LHCN-M2 (cell line): ENCODE data around the gene RNF141. TPM values are rescaled to one million over a fixed set of nuclear protein-coding genes. Genes with fewer than 3 reads are reported as not detected.

Experiments used
- DNase-seq: peaks from one replicate; pipeline ENCODE4 v3.0.0-alpha.2; 2012; ENCODE audit warnings: low read depth
- polyA plus RNA-seq: library from polyadenylated mRNA; unstranded; fragments of >200 nt; gene quantifications from one replicate; pipeline ENCODE4 v1.2.1, GENCODE V29; 2012; ENCODE audit warnings: missing spikeins
- total RNA-seq: library from RNA; depleted of rRNA; stranded (reverse); fragments of >200 nt; gene quantifications from 2 replicates; pipeline ENCODE4 v1.2.3, GENCODE V29; 2014; rRNA removed

The RNF141 gene, protein sequence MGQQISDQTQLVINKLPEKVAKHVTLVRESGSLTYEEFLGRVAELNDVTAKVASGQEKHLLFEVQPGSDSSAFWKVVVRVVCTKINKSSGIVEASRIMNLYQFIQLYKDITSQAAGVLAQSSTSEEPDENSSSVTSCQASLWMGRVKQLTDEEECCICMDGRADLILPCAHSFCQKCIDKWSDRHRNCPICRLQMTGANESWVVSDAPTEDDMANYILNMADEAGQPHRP
- 25.6 and 28.8 TPM in 2 replicates for total RNA-seq
- 21.8 TPM for polyA plus RNA-seq

DNA sequence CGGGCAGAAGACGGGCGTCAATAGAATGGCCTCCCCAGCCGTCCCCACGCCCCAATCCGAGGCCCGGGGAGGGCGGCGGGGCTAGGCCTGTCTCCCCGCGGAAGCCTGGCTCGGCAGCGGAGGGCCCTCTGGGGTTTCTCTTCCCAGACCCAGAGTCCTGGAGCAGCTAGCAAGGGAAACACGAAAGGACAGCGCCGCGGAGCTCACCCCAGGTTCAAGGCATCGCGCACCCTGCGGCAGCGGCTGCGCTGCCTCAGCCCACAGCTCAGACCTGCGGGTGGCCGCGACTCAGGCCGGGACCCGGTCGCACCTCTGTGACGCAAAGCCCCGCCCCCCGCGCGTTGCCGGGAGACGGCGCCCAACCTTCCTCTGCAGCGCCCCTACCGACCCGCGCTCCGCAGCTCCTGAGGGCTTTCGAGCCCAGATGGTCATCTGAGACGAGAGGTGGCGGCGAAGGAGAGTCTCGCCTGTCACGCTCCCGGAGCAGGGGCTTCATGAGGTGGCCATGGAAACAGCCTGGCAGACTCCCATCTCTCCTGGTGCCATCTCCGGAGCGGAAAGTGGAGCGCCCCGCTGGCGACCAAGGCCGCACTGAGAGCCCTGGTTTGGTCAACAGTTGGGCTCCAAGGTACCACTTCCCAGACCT, at the start of gene RNF141:
Gene RNF141 (minus strand): TSS at position 273 of the 646 bp plus-strand sequence. CDS start 7,029 bp downstream, outside the sequence.
- DNase-seq: peak; percentile 89

DNA sequence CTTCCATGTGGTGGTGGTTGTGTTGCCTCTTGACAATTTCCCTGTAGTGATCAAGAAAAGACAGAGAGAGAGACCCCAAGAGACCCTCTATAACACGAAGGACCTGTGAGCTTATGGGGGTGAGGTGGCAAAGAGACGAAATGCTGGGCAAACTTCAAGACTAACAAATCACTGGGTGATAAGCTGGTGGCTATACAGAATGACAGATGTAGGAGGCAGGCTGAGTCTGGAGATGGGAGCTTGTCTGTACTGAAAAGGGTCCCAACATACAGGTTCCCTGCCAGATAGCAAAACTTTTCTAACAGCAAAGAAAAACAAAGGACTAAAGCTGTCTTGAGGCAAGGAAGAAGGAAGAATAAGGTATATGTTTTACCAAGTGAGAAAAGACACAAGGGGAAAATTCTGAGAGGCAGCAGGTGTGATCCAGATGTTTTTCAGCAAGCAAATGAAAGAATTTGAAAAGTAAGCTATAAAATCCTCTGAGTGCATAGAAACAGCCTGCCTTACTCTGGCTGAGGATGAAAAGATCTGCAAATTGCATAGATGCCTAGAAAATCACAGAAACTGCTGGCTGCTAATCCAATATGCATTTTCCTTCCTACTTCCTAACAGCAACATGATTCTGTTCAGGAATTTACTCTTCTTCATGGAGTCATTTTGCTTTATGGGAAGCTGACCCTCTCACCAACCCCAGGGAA, 49.4 kb upstream of the RNF141 start:
- no peak for DNase-seq

DNA sequence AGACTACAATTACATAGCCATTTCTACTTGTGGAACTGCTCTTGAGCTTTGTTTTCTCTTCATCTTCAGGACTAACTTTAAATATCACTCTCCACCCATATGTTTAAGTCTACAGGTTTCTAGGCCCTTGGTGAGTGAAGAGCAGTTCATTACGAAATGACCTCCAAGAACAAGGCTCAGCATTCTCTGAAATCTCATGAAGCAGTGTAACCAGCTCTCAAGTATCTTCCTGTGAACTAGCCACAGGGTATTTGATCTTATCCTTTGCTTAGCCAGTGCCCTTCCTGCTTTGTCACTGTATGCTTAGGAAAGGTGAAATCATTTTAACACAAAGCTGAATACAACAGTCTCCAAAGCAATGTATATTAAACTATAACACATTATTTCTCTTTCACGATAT, 47.9 kb upstream of the RNF141 start:
- no peak for DNase-seq

DNA sequence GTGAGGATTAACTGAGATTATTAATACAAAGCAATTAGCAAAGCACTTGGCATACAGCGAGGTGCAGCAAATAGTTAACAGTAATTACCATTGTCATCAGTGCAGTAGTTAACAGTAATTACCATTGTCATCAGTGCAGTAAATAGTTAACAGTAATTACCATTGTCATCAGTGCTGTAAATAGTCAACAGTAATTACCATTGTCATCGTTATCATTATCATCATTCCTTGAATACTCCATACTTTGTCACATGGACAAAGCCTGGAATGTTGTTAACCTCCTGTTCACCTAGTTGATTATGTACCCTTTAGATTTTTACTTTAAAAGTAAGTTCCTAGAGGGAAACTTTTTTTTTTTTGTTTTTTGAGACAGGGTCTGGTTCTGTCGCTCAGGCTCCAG, 47.0 kb upstream of the RNF141 start:
- no peak for DNase-seq

DNA sequence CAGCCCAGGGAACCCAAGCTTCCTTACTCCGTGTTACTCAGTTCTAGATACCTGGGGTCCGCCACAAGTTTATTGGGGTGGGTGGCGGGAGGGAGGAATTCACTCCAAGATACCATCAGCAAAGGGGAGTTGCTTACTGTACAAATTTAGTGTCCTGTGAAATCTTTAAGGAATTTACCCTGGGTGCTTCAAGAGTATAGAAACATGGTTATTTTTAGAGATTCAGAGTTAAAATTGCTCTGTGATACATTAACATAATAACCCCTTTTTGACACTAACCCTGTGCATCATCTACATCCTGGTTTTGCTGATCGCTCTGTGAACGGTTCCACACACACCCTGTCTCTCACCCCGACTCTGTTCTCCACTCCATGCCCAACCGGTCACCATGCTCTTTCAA, 46.4 kb upstream of the RNF141 start:
- DNase-seq: no peak

DNA sequence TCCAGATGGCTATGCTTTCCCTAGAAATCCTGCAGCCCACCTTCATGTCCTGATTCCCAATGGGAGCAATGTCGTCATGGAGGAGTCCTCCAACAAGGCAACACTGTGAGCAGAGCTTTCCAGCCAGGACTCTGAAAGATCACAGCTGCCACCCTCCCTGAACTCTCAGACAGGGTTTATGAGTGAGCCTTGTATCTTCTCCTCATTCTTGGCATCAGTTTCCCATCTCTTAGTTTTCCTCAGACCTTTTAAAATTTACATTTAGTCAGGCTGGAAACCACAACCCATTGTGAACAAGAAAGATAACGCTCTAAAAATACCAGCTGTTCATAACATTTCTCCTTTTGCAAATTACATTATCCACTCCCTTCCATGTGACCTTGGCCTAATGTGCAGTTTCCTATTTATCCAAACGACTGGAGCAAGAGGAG, 43.1 kb upstream of the RNF141 start:
- peak; percentile 65 for DNase-seq

DNA sequence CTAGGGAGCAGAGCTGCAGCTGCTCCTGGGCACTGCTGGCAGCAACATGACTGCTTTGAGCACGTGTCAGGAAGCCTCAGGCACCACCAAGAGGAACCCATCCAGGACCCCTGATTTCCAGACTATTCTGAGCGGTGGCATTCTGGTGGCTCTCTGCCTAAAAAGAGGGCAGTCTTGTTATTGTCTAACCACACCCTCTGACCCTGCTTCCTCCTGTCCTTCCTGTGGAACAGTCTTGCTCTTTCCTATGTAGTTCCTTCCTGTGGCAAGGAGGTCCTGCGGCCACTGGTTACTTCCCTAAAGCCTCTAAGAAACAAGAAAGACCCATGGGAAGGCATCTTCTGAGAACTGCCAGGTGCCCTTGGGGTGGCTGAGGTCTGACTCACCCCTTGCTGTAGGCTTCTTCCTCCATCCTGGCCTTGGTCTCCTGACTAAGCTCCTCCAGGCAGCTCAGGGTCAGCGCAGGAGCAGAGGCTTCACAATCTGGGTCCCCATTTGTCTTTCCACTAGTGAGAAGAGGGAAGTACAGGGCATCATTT, 40.6 kb upstream of the RNF141 start:
- no peak for DNase-seq

DNA sequence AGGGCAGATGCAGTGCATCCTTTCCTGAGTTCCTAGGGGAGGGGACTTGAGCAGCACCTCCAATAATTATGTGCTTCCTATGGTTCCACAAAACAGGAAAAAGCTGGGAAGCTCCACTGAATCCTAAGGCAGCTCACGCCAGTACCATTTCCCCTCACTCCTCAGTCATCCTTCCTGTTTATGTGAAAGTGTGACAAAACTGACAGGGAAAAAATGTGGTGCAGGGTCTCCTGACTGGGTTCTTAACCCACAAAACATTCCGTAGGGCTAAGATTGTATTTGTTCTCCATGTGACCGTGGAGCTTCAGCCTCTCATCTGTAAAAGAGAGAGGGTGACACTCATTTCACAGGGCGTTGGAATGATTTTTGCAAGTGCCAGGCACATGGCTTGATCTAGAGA, 39.6 kb upstream of the RNF141 start:
- DNase-seq: no peak

DNA sequence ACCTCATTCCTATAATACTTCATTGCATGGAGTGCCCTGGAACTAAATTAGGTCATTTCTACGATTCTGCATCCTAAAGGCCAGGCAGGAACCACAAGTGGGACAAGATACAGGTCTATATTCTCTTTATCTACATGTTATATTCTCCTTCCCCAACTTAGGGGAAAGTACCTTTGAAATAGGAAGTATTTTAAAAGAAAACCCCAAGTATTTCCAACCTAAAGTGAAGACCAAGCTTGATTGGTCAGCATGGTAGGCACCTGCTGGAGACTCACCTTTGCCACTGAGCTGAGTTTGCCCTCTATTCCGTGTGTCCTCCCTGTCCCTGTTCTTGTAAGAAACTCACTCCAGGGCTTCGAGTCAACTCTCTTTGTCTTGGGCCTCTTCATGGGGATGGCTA, 38.7 kb upstream of the RNF141 start:
- DNase-seq: no peak

DNA sequence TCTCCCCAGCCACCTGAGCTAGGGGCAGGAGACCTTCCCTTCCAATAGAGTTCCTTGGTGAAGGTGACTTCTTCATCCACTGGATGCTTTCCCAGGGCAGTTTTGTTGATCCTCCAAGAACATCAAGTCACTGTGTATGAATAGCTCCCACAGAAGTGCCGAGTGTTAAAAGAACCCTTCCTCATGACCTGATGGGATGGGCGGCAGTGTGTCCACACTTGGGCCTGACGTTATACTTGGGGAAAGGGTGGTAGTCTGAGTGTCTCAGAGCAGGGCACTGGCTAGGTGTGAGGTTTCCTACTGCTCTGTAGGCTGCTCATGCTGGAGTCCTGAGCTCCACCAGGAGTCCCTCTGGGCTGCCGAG, 35.0 kb upstream of the RNF141 start:
- no peak for DNase-seq

DNA sequence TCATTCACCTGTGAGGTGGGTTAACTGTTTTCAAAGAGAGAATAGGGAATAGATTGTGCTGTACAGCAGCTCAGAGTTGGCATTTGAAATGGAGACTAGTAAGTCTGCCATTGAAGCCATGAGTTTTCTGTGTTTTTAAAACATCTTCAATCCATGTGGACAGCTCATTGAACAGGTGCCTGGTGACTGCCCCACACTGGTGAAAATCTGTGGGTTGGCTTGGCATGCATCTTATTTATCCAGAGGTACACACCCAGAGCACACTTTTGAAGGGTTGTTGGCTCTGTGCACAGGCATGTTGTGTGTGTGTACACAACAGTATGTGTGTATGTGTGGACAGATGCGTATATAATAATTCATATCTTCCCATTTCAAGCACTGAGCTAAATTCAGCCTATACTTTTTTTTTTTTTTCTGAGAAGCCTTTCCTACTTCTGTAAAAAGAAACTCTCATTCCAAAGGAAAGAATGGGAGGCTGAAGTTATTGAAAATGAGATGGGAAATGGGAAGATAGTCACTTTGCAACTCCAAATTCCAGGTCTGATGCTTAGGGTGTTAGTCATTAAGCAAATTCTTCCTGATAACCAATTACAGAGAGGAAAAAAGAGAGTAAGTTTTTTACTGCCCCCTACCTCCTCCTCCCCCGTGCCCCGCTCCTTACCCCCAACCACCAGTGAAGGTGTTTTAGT, 34.5 kb upstream of the RNF141 start:
- peak; percentile 36 for DNase-seq

DNA sequence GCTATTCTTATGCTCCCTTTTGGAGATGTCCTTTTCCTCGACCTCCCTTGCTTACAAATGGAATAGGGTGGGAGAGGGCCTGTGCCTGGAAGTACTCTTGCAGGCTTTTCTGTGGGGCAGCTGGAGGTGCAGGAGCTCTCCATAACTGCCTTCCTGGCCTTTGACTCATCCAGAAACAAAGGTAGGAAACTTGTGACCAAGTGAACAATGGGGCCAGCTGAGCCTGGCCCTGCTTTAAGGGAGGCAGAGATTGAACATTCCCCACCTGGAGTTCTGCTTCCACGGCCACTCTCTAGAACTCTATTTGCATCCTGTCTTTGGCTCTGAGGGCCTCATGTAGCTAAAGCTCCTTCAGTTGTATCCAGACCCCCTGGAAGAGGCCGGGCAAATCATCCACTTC, 32.6 kb upstream of the RNF141 start:
- DNase-seq: no peak

DNA sequence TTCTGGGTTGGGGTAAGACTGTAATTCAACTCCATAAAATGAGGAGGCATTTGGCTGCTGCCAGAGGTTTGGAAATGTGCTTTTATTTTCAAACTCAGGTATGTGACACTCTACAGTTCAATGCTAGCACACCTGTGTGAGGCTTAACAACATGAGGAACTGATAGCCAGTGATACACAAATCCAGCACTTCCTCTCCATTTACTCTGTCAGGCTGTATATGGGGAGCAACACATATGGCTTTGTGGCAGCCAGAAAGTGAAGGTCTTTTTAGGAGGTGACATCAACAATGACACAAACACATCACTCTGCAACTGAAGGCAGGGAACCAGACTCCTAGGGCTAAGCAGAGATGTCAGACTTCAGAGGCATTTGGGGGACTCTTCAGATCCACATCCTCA, 32.0 kb upstream of the RNF141 start:
- DNase-seq: no peak

DNA sequence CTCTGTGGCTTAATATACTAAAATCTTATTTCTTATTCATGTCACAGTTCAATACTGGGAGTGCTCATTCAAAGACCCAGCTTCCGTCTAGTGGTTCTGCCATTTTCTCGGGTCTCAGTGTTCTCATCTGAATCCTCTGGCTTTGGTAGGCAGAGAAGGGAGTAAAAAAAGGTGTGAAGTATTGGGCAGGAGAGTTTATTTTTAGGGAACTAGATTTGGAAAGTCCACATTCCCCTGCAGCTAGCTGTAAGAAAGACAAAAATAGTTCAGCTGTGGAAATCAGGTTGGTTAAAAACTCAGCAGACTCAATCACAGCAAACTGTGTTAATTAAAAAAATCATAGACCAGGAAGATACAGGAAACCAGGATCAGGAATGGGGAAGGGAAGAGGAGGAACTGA, 31.5 kb upstream of the RNF141 start:
- DNase-seq: no peak

DNA sequence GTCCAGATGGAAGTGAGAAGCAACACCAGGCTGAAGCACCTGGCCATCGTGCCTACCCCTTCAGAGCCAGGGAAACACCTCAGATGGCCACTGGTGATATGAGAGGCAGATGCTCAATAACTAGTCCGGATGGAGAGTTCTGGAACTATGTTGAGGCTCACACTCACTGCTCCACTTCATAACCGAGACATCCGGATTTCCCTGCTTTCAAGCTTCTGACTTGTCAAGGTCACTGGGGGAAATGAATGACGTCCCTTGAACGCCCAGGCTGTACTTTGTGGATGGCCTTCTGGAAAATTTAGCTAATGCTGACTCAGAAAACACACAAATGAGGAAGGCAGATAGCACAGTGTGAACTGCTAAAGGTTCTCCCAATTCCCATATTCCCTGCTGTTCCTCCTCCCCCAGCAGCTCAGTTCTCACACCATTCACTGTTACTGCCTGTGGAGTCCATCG, 27.5 kb upstream of the RNF141 start, which contains the start of gene LYVE1:
Gene LYVE1 (minus strand): TSS at position 180 of the 456 bp plus-strand sequence. CDS start 133 bp downstream, at position 47.
- DNase-seq: no peak

DNA sequence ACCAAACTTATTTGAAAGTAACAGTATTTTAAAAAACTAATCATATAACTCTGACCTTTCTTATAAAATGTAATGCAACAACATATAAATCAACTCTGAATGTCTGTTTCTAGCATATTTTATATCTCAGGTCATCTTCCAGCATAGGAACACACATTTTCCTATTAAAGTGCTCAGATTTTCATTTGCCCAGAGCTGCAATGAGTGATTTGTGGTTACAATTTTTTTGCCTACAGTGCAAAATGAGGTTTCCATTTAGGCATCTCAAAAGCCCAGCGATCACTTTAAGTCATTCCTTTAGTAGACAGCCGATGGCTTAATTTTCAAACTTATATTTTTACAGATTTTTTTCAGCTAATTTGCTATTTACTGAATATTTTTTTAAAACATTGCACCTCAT, 26.5 kb upstream of the RNF141 start:
- no peak for DNase-seq

DNA sequence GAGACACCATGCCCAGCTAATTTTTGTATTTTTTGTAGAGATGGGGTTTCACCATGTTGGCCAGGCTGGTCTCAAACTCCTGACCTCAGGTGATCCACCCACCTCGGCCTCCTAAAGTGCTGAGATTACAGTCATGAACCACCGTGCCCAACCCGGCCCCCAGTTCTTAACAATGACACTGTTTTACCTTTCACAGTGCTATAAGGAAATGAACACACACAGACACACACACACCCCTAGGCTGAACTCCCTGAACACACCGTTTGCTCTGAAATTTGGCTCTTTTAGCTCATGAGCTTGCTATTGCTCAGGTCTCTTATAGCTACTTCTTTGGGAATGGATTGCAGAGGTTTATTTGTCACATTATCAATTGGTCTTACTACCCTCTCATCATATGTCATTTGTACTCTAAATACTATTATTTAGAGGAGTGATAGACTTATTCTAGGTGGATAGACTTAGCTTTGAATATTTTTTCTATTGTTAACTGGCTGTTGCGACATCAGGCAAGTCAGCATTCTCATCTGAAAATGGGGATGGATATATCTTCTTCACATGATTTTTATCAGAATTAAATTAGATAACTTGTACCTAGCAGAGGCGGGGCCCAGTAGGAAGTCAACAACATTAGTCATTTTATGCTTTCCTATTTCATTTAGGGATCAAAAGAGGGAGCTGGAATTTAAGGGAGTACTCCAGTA, 25.4 kb upstream of the RNF141 start:
- no peak for DNase-seq

DNA sequence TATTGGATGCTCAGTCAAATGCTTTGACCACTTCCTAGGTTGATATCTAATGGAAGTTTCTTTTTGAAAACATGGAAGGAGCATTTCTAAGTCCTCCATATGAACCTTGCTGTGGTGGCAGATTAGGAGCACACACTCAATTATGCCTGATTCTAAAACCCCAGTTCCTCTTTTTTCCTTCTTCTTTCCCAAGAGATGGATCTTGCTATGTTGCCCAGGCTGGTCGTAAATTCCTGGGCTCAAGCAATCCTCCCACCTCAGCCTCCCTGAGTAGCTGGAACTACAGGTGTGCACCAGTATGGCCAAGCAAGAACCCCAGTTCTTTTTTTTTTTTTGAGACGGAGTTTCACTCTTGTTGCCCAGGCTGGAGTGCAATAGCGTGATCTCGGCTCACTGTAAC, 24.5 kb upstream of the RNF141 start:
- DNase-seq: no peak

DNA sequence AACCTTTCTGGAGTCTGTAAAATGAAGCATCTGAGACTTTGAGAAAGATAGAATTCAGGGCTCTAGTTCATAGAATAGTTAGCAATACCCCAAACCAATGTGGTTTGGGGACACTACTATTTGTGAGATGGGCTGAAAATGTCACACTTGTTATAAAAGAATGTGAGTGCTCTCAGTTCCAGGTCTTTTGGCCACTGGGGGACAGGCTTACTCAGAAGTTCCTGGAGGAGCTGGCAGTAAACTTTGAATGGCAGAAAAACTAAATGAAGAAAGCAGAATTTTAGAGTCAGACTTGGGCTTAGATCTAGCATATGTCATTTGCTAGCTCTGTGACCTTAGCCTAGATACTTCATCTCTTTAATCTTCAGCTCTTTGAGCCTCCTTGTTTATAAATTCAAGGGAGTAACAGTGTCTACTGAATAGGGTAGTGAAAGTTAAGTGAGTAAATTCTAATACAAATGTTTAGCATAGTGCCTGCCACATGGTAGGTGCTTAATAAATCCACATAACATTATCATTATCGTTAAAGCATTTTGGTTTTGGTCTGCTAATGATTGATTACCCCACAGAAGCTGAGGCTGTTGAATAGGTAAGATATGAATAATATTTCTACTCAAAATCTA, 23.8 kb upstream of the RNF141 start:
- DNase-seq: peak; percentile 32

DNA sequence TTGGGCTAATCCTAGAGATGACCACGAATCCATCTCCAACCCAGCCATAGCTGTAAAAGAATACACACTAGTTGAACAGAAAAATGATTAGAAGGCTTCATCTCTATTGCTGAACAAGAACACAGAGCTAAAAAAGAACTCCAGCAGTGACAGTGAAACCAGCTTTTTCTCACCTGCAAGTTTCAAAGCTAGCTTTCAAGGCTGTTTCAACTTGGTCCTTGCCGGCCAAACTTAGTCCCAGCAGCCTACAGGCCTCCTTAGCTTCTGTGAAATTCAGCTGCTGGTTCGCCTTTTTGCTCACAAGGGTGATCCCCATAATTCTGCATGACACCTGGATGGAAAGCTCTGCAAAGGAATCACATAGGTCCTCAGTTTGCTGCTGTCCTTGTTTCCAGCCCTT, 23.0 kb upstream of the RNF141 start:
- DNase-seq: no peak

DNA sequence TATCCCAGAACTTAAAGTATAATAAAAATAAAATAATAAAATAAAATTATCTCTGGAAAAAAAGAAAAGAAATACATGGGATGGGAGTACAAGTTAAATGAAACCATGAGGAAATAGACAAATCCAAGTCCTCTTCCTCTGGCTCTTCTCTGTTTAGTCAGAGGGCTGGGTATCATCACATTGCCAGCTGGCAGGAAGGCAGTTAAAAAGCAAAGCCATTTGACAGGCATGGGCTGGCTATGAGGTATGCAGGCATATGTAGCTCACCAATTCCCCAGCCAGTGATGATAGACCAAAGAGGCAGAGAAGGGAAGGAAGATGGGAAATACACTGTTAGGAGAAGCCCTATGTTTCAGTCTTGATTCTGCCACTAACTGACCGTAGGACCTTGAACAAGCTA, 21.0 kb upstream of the RNF141 start:
- DNase-seq: peak; percentile 19
